Measurements from ENCODE around the gene PGLYRP2.

The PGLYRP2 gene

DNA sequence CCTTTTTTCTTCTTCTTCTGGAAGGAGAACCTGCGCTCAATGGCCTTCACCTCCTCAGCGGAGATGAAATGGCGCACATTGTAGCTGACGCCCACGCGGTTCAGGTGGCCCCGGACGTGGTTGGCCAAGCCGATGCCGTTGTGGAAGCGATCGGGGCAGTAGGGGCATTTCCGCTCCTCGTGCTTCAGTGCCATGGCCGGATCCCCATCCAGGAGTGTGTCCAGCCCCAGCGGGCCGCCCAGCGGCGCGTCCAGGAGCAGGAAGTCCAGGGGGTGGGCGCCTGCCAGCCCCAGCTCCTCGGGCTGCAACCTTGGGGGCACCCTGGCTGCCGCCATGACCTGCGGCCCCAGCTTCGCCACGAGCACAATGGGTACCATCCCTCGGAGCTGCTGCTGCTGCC lies 40.7 kb downstream of the PGLYRP2 start:
- DNase-seq: no peak

DNA sequence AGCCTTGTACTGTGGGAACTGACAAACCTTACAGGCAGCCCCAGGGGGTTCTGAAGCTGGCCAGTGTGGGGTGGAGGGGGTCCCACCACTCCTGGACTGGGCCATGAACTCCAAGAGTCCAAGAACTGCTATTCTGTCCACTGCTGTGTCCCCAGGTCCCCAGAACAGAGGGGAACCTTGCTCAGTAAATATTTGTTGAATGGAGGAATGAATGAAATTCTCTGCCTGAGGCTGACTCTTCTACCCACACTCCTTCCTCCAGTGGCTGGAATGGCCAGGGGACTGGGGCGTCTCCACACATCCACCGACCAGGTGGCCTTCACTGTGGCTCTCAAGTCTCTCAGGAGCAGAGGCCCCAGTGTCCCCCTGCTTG lies 41.2 kb downstream of the PGLYRP2 start:
- no peak for DNase-seq

GRCh38 chr19:15437355-15438123 lies 41.8 kb downstream of the PGLYRP2 start:
- no peak for DNase-seq

GRCh38 chr19:15436826-15437110 lies 42.5 kb downstream of the PGLYRP2 start:
- DNase-seq: no peak

- DNase-seq: no peak
Measured at GRCh38 chr19:15436012-15436825, 43.1 kb downstream of the PGLYRP2 start.

GRCh38 chr19:15433519-15434069 lies 45.7 kb downstream of the PGLYRP2 start:
- DNase-seq: no peak

- peak; percentile 76 for DNase-seq
Measured at GRCh38 chr19:15432629-15433518, 46.4 kb downstream of the PGLYRP2 start.

GRCh38 chr19:15432018-15432494 lies 47.2 kb downstream of the PGLYRP2 start:
- DNase-seq: no peak

DNA sequence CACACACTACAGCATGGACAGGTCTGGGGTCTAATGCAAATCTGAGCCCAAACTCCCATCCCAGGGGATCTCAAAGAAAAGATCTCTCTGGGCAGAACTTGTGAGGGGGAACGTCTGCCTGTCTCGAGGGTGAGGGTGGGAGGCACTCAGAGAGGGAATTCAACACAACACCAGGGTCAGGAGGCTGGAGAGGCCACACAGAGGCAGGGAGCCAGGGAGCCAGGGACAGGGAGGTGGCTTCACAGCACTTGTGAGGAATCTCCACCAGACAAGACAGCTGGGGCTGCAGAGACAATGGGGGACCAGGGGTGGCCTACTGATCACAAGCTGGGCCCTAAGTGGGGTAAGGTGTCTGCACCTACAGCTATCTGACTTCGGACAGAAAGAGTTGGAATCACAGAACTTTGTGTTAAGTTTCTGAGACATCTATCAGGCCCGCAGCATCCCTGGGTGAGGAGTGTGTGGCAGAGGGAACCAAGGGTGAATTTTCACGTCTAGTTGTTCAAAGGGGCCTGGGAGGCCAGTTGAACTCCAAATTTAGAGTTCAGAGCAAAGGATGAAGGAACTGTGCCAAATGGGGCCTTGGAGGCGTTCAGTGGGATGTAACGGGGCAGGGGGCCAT lies 47.8 kb downstream of the PGLYRP2 start:
- DNase-seq: no peak

DNA sequence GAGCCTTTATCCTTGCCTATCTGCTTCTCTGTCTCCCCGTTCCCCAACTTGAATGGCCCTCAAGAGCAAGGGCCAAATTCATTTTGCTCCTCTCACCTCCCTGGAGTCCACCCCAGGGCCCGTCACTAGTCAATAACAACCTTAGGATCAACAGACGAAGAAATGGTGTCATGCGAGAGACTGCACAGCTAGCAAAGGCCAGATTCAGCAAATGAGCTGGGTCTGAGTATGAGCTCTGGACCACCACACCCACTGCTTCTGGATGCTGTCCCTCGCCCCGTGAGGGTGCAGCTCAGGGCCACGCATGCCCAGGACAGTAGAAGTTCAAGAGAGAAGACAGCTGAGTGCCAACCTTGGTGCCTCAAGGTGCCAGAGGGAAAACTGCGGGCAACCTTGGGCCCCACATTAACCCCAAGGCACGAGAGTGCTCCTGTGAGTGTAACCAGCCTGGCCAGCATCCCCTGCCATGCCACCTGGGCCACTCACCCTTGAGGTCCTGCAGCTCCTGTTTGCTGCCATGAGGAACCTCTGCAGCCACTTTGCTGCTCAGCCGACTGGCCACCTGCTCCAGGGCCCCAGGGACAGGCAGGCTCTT lies 48.7 kb downstream of the PGLYRP2 start:
- DNase-seq: no peak

GRCh38 chr19:15429825-15430467 lies 49.4 kb downstream of the PGLYRP2 start:
- DNase-seq: no peak

- DNase-seq: no peak
Measured at GRCh38 chr19:15428956-15429824, 50.1 kb downstream of the PGLYRP2 start.

DNA sequence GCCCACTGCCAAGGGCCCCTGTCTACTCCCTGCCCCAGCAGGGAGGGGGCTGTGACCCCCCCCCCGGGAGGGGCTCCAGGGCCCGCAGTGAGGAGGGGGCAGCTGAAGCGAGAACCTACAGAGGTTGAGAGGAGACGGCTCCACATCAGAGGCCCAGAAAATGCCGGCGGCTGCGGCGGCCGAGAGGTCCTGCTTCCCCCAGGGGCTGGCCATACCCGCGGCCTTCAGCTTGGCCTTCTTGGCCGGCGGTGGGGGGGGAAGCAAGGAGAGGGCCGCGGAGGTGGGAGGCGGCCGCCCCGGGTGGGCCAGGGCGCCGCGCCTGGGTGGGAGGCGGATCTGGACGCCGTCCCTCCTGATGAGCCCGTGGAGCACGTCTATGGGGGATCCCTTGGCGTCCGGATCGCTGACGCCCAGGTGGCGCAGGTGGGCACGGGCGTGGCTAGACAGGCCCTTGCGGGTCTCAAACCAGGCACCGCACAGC lies 51.3 kb downstream of the PGLYRP2 start:
- no peak for DNase-seq

DNA sequence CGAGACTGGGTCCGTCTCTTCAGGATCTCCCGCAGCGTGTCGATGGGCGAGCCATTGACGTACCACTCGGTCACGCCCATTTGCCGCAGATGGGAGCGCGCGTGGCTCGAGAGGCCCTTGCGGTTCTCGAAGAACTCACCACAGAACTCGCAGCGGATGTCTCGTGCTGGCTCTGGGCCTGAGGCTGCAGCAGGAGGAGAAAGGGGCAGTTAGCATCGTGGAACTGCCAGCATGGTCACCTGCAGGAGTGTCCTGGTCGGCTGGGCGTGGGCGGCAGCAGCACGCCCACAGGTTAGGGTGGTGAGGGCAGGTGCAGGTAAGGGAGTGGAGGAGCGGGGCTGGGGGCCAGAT lies 52.0 kb downstream of the PGLYRP2 start:
- no peak for DNase-seq

- DNase-seq: no peak
Measured at GRCh38 chr19:15426485-15427349, 52.6 kb downstream of the PGLYRP2 start.

GRCh38 chr19:15425321-15425950 lies 53.9 kb downstream of the PGLYRP2 start:
- no peak for DNase-seq

DNA sequence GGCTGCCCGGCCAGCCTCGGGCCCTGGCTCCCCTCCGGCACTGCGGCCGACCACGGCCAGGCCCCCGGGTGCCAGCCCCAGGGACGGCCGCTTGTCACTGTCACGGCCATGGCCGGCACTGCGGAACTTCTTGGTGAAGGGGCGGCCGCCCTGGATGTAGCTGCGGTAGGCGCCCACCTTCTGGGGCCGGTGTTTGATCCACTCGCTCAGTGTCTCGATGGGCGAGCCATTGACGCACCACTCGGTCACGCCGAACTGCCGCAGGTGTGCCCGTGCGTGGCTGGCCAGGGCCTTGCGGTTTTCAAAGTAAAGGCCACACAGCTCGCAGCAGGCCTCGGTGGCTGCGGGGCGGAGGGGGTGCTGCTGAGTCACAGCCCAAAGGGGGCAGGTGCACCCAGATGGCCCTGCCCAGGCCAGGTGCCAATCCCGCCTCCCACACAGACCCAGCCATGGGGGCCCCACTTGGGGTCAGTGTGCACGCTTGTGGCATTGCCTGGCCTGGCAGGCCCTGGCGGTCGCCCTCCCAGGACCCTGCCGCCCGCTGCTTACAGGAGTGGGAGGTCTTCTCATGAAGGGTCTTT lies 54.5 kb downstream of the PGLYRP2 start:
- no peak for DNase-seq

DNA sequence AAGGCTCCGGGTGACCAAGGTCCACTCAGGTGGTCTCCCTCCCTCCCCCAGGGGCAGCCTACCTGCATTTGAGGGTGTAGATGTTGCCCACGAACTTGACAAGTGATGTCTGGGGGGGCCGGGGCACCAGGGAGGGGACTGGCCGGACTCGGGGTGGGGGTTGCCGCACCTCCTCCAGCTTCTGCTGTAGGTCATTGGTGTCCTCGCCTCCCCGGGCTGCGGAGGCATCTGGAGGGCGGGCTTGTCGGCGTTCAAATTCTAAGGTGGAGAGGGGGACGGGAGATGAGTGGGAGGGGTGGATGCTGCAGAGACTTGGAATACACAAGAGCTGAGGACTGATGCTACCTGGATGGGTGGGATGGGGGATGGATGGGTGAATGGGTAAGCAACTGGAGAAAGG lies 55.2 kb downstream of the PGLYRP2 start:
- DNase-seq: no peak

- no peak for DNase-seq
Measured at GRCh38 chr19:15423130-15423529, 56.2 kb downstream of the PGLYRP2 start.
